Breast epithelium (tissue), 3 donors: ENCODE data around the gene SUCLG2.

Experiments used
- POLR2A ChIP-seq: fragments of 450-650 bp; IDR thresholded peaks from one replicate; pipeline ENCODE4 v1.6.1; 2016; ENCODE audit warnings: antibody characterized with exemption, mild to moderate bottlenecking, moderate library complexity
- POLR2AphosphoS5 ChIP-seq, 3 donors: sonication (generic); formaldehyde crosslinking; IDR thresholded peaks; one replicate each; pipeline ENCODE4 v1.6.1; 2017; ENCODE audit warnings: antibody characterized with exemption in 3 of 3
- TF ChIP-seq, protein P1 (sequence below), 3 donors: fragments of 450-650 bp; IDR thresholded peaks; one replicate each; pipeline ENCODE4 v1.5.1; 2016 to 2017; ENCODE audit warnings: antibody characterized with exemption in 3 of 3, mild to moderate bottlenecking in 3 of 3, moderate library complexity in 3 of 3

- no peak for TF ChIP-seq POLR2AphosphoS5 (IDR thresholded peaks at IDR 0.05)
- TF ChIP-seq POLR2A, result no peak
- TF ChIP-seq, protein P1, sequence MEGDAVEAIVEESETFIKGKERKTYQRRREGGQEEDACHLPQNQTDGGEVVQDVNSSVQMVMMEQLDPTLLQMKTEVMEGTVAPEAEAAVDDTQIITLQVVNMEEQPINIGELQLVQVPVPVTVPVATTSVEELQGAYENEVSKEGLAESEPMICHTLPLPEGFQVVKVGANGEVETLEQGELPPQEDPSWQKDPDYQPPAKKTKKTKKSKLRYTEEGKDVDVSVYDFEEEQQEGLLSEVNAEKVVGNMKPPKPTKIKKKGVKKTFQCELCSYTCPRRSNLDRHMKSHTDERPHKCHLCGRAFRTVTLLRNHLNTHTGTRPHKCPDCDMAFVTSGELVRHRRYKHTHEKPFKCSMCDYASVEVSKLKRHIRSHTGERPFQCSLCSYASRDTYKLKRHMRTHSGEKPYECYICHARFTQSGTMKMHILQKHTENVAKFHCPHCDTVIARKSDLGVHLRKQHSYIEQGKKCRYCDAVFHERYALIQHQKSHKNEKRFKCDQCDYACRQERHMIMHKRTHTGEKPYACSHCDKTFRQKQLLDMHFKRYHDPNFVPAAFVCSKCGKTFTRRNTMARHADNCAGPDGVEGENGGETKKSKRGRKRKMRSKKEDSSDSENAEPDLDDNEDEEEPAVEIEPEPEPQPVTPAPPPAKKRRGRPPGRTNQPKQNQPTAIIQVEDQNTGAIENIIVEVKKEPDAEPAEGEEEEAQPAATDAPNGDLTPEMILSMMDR (IDR thresholded peaks at IDR 0.05), result no peak
These were observed 55.4 kb downstream of the SUCLG2 start for GRCh38 chr3:67598814-67599556.
